GM19240 (cell line): ENCODE measurements around the gene AGBL3.
"Not testable (repeated sequence)": the region's sequence is repeated elsewhere in the genome, so short reads cannot be mapped to it uniquely, and the experiment has no call there.

Source experiments
- DNase-seq: peaks from one replicate; pipeline ENCODE4 v3.0.0; 2011; ENCODE audit warnings: low spot score; ENCODE audit not compliant: insufficient read length

Gene AGBL3

DNA sequence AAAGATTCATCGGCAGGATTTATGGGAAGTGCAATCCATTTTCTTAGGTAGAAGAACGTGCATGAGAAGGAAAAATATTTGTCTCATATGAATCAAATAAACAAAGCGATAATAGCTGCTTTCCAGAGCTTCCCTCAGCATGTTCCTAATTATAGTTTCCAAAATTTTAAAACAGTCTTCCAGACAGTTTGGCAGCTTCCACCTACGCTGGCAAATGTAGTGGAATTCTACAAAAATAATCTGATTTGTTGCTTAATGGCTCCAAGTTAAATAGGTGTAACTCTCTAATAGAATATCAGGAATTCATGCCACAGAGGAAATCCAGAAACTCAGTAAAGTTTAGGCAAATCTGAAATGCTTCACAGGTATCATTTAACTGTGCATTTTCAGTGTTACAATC, 23.3 kb upstream of the AGBL3 start:
- DNase-seq = no peak

DNA sequence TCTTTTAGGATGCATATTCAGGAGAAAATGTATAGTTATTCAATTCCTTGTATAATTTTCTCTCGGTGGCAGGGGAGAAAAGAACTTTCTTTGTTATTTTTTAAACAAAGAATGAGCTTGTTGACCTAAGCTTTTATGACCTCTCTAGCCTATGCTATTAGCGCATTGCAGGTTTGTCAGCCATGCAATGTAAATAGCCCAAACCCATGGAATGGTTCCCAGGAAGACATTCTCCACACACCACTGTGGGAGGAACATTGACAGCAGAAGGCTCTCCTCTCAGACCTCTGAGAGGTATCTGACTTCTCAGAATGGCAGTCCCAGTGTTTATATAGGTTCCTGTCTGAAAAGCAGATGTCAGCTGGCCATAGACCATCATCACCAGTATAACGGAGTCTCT, 19.6 kb upstream of the AGBL3 start:
- DNase-seq = no peak

DNA sequence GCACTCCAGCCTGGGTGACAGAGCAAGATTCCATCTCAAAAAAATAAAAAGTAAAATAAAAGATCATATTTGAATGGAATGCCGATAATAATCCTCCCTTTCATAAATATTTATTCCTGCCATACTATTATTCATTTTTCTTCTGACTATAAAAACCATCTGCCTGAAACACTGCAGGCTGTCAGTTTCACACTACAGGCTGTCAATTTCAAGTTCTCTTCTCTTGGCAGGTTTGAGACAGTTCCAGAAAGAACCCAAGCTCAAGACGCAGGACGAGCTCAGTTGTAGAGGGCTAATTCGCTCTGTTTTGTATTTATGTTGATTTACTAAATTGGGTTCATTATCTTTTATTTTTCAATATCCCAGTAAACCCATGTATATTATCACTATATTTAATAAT, 18.2 kb upstream of the AGBL3 start:
- no peak for DNase-seq

DNA sequence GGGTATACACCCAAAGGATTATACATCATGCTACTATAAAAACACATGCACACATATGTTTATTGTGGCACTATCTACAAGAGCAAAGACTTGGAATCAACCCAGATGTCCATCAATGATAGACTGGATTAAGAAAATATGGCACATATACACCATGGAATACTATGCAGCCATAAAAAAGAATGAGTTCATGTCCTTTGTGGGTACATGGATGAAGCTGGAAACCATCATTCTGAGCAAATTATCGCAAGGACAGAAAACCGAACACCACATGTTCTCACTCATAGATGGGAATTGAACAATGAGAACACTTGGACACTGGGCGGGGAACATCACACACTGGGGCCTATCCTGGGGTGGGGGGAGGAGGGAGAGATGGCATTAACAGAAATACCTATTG, 4.7 kb upstream of the AGBL3 start:
- DNase-seq = not testable (repeated sequence)

DNA sequence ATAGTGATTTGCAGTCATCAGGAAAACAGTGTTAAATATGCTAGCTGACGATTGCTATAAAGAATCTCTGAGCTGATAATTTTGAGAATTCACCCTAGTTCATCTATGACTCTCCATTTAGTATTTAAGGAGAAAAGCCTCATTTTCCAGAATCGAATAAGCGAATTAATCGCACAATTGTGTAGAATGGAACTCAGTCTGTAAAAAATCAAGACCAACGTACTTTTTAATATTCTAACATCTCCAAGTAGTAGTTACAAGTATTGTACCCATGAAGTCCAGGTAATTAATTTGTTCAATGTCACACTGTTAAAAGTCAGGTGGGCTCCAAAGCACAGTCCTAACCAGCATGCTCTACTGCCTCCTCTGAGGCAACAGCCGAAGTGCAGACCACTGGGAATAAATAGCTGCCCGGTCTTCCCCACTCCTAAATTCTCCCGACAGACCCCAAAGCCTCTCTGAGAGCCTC, 380 bp upstream of the AGBL3 start:
- DNase-seq = no peak

DNA sequence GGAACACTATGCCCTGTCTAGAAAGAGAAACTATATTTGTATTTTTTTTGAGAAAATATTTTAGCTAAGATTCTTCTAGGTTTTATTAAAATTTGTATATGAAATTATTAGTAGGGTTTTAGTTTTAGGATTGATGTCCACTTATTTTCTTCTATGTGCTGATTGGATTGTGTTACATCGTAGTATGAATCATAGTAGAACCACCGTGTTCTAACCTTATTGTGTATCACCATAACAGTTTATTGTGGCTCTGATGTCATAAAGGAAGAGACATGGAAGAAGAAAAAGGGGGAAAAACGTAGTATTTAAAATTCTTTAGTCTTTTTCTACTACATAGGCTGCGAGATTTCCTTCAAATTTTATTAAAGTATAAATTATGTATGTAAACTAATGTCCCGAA, 1.9 kb downstream of the AGBL3 start:
- no peak for DNase-seq

DNA sequence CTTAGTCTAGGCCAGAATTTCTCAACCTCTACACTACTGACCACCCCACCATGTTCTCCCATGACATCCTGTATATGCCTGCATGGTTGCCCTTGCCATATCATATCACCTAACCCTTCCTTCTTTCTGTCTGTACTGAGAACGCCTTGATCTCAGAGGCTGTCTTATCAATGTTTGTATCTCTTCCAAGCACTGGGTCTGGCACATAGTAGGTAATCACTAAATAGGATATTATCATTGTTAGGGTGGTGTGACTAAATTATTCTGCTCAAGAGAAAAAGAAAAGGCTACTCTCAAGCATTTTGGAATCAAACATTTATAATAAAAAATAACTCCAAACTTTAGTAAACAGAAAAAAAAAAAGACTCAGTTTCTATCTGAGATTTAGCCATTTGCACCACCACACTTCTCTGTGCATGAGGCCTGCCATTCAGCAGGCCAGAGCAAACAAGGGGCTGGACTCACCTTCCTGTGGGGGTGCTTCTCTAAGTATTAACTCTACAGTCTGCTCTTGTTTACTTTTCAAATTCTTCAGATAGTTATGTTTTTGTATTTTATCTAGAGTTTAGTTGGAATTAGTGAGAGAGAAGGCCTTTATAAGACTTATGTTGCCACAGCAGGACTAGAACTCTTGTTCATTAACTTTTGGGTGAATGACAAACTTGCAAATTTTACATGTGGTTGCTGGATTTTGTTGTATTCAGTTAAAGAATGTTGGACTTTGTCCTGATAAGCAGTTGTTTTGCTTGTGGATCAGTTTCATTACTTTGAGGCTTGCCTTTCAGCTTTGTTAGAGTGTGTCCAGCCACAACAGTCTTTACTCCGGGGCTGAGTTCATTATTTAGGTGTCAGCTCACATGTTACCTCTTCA, 5.4 kb downstream of the AGBL3 start:
- DNase-seq = no peak

DNA sequence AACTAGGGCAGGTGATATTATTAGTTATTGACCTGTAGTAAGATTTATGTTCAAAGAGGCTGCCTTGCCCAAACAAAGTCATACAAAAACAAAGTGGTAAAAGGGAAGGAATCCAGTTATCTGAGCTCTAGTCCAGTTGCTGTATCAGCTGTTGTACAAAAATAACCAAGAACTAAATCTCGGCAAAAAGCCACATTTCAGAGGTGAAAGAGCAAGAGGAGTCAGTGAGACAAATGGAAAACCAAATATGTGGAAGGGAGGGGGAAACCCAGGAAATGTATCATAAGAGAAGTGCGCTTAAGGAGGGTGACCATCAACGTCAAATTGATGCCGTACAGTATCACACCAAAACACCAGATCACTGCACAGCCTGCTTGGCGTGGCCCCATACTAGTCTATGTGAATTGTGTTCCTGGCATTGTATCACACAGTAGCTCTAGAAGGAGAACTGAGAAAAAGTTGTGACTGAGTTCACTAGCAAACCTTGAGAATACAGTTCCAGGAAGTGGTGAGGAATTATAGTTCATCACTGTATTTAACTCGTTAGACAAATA, 6.4 kb downstream of the AGBL3 start:
- peak; percentile 12 for DNase-seq

DNA sequence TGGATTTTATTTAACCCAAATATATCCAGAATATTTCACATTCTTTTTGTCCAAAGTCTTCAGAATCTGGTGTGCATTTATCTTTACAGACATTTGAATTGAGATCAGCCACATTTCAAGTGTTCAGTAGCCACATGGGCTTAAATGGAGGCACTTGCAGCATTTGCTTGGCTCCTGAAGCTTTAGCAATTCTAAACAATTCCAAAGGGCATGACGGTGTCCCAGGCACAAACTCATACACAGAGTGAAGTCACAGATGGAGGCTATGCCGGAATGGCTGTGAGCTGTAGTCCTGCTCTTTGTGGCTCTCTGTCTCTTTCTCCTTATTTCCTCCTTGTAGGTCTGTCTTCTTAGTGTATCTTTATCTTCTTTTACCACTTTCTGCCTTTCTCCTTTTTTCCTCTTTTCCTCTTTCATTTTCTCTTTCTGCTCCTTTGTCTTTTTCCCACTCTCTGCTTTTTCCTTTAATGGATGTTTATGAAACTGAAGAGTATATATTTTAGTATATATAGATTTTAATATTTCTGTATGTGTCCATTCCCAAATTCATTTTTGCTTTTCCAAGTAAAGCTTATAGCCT, 7.7 kb downstream of the AGBL3 start:
- DNase-seq = no peak

DNA sequence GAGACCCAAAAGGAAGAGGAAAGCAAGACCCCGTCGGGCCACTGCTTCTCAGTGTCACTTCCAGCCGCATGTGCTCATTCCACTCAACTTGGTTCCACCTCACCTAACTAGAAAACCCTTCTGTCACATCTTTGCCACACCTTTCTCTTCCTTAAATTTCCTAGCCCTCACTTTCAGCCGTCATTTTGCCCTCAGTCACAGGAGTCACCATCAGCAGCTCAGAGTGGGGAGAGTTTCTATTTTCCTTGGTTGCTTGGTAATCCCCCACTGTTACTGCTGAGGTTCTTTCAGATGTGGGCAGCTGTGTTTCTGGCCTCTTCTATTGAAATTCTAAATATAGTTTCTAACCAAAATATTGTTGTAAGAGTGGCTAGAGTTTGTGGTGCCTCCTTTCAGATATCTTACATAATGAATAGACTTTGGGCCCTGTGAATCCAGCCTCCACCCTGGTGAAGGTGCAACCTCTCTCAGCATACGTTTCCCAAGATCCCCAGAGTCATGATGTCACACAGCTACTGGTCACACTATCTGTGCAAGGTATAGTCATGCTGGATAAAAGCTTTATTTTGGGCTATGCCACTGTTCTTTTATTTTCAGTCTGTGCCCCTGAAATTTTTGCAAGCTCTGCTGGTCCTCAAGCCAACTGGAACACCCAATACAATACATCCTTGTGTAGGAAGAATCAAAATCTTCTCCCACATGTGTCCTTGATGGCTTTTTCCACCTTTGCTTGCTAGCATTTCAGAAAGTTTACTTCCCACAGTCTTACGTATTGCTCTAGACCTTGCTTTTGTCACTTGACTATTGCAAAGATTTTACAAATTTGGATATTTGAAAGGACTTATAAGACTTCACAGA, 9.2 kb downstream of the AGBL3 start:
- DNase-seq = no peak

DNA sequence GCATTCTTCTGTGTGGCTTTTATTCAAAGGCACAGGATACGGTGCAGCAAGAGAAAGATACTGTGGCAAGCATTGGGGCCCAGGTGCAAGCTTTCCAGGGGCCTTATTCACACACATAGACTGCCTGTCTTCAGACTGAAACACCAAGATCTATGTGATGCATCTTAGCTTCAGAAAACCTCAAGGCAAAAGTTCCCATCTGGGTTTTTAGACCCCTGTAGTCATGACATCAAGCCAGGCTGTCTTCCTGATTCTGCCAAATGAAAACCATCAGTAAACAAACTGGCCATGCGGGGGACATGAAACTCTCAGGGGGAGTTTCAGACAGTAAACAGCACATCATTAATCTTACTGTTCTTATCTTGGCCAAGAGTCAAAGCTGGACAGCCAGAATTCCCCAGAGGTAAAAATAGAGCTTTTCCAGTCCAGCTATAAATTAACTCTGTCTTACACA, 9.8 kb downstream of the AGBL3 start:
- DNase-seq = peak; percentile 19

DNA sequence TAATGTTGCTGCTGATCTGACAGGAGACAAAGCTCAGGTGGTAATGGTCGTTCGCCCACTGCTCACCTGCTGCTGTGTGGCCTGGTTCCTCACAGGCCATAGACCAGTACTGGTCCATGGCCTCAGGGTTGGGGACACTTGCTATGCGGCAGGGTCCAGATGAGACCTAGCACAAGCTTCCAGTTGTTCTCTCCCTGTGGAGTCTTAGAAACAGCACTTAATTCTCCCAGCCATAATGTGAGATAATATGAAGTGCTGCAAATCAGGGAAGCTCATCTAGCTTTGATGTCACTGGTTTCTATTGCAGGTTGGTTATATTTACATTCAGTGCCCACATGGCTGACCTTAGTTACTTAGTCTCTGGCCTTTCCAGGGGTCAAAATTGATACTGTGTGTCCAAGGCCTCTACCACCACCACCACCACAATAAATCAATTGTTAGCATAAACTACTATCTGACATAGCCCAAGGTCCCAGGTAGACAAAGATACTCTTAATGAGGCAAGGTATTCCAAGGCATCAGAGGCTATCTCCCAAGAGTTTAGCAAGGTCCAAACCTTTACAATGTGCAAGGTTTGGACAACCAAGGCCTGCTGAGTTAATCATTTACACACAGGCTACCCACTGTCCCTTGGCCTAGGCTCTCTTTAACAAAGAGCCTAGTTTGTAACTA, 11.0 kb downstream of the AGBL3 start:
- DNase-seq = no peak

DNA sequence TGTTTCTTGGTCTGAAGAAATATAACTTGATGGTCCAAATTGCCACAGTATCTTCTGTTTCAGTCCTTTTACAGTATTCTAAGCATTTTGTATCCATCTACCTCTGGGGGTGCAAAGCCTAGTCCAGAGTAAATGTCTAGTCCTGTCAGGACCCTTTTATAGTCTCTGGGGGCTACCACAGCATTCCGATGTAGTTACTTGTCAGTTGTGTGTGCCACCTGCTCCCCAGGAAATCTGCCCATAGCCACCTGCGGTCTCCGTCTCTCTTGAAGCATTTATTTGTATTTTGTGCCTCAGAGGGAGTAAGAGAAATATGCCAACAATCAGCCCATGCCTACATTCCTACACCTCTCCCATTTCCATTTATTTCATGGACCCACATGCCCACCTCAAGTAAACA, 12.8 kb downstream of the AGBL3 start:
- no peak for DNase-seq

DNA sequence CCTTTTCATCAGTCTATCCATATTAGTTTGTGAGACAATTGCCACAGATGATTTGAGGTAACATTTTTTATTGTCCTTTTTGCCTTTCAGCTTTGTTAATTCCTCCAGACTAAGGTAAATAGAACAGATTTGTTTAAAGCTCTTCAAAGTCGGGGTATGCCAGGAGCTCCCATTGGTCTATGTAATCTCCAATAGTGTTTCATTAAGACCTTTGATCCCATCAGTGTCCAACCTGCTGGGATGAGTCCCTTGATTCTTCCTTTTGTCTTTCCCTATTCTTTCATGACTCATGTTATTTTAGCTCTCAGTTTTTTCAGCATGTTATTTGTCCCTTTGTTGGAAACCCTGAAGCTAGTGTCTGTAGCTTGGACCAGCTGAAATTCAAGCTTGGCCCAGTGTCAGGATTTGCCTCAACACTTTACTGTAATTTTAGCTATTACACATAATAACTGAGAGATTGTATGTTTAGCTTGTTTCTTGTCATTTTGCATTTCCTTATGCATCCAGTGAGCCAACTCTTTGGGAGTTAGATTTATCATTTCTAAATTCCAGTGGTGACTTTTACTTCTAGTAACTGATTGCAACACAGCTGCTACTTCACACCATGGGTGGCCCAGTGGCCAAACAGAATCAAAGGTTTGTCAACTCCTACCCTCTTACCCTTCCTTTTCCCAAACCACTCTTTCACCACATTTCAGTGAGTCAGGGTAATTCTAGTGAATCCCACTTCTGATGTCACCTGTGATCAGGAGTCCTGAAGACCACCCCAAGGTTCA, 15.3 kb downstream of the AGBL3 start:
- DNase-seq = no peak

DNA sequence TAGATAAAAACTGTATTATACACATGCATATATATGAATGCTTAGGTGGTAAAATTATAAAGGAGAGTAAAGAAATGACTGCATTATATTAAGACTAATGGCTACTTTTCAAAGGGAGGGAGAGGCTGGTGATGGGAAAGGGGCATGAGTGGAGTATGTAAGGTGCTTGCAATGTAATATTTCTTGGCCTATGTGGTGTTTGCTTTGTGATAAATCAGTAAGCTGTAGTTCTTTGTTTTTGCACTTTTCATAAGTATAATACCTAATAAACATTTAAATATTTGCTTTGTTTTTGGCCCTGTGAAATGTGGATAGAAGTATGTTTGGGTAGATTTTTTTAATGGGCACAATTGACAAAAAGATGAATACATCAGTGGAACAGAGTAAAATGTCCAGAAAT, 25.9 kb downstream of the AGBL3 start:
- DNase-seq = no peak

DNA sequence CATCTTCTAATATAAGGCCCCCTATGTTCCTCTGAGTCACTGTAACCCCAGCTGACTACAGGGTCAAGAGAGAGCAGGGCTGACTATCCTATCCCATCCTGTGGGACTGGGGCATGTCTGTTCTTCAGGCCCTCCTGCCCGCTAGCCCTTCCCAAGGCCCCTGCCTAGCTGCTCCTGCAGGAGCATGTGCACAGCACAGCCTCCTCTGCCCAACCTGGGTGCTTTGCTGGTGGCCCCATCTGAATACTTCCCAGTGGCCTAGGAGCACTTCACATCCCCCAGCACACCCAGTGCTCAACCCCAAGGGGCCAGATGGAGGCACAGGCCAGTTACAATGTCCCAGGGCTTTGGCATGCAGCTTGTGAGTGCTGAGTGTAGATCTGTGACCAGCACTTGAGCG, 37.3 kb downstream of the AGBL3 start:
- no peak for DNase-seq

DNA sequence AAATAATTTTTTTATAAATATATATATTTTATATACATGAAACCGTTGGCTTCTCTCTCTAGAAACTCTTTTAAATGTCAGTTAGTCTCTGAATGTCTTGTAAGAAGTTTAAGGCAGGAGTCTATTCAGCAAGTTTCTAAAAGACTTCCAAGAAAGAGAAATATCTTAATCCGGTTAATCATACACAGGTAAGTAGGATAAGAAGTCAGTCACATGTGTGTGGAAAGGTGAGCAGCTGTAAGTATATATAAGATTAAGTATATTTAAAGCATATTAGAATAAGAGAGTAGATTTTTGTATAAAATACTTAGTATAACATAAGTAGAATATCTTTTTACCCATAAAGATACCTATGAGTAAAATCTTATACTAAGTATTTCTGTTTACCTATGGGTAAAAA, 48.9 kb downstream of the AGBL3 start:
- DNase-seq = no peak

DNA sequence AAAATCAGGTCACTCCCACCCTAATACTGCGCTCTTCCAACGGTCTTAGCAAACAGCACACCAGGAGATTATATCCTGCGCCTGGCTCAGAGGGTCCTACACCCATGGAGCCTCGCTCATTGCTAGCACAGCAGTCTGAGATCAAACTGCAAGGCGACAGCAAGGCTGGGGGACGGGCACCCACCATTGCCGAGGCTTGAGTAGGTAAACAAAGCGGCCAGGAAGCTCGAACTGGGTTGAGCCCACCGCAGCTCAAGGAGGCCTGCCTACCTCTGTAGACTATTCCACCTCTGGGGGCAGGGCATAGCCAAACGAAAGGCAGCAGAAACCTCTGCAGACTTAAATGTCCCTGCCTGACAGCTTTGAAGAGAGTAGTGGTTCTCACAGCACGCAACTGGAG, 80.7 kb downstream of the AGBL3 start:
- not testable (repeated sequence) for DNase-seq

DNA sequence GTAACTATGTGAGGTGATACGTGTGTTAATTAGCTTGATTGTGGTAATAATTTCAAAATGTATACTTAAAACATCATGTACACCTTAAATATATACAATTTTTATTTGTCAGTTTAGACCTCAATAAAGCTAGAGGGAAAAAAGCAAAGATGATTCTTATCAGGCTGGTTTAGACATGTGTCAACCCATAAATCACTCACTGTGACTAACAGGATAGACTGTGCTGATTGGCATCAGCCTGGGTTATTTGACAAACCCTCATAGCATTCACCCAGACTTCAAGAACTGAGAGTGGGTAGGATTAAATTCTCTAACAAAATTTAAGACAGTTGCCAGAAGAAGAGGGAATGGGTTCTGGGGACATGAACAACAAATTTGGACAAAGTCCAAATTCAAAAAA, 87.8 kb downstream of the AGBL3 start:
- no peak for DNase-seq

DNA sequence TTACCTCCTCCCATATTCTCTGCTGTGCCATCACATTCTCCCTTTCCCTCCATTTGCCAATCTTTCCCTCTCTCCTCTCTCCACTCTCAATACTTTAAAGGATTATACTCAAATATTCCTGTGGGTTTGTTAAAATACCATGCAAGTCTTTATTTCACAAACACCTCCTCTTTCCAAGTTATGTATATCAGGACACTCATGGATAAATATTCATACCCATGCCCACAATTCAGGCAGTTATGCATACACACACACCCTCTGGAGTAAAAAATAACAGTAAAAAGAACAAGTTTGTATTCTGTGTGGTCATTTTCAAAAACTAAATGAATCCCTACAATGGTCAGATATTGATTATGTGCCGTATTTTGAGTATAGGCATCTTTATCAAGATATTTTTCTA, 88.2 kb downstream of the AGBL3 start:
- no peak for DNase-seq
